H1 (cell line): ENCODE results near the gene DRC3. TPM values are rescaled to one million over a fixed set of nuclear protein-coding genes. Genes with fewer than 3 reads are reported as not detected.

Experiments used
- CBX8 ChIP-seq: fragments of 300-800, 300-1000 bp; sonication (generic); IDR thresholded peaks from 2 replicates; pipeline ENCODE4 v1.7.1; 2016; ENCODE audit warnings: low read depth, low read length, borderline replicate concordance
- CEBPB ChIP-seq: IDR thresholded peaks from 2 replicates; pipeline ENCODE4 v1.6.1; 2012; ENCODE audit warnings: low read depth, low read length
- EP300 ChIP-seq, 2 experiments: IDR thresholded peaks; 1 replicate in 1 of 2; 2 replicates in 1 of 2; pipeline ENCODE4 v1.6.1; 2011 to 2012; ENCODE audit warnings: low read depth in 2 of 2, low read length in 2 of 2, mild to moderate bottlenecking in 2 of 2, borderline replicate concordance in 1 of 2, inconsistent platforms in 1 of 2, moderate library complexity in 1 of 2
- GABPA ChIP-seq: IDR thresholded peaks from 2 replicates; pipeline ENCODE4 v1.6.1; 2011; ENCODE audit warnings: mild to moderate bottlenecking, low read length, moderate library complexity, borderline replicate concordance; ENCODE audit not compliant: insufficient read depth
- KDM1A ChIP-seq: fragments of 200-600, 300-600 bp; sonication (generic); IDR thresholded peaks from 2 replicates; pipeline ENCODE4 v1.7.1; 2016; ENCODE audit warnings: mild to moderate bottlenecking, low read length, borderline replicate concordance
- RFX5 ChIP-seq: IDR thresholded peaks from 2 replicates; pipeline ENCODE4 v1.6.1; 2011; ENCODE audit warnings: low read depth, low read length, improper control_type of control experiment, borderline replicate concordance
- TBP ChIP-seq: IDR thresholded peaks from 2 replicates; pipeline ENCODE4 v1.6.1; 2011; ENCODE audit warnings: low read depth, low read length, improper control_type of control experiment
- polyA plus RNA-seq, 7 experiments: library from polyadenylated mRNA; depleted of rRNA in 3 of 7; stranded (reverse) in 5 of 7; unstranded in 2 of 7; fragments of >200 nt in 5 of 7; fragments of 200-250 nt in 2 of 7; gene quantifications; 1 replicate in 5 of 7; 2 replicates in 1 of 7; 4 replicates in 1 of 7; pipeline versions ENCODE4 v1.2.1 to v1.2.3, GENCODE V29; 2011 to 2013; ENCODE audit warnings: missing spikeins in 2 of 7, mixed read lengths in 2 of 7
- total RNA-seq: library from RNA; stranded (reverse); fragmentation: NEBNext Ultra II Directional; extraction: Animal tissue kit (Norgen Biotek cat#: 25700); gene quantifications from 2 replicates; pipeline ENCODE4 v1.2.1, GENCODE V29; 2021

Gene DRC3
- total and polyA plus RNA-seq, 2 of the 8 experiments (the other 6 are each of a cell fraction or from before 2014, with no cell fraction given) = 0.59 TPM; not detected in 1

DNA sequence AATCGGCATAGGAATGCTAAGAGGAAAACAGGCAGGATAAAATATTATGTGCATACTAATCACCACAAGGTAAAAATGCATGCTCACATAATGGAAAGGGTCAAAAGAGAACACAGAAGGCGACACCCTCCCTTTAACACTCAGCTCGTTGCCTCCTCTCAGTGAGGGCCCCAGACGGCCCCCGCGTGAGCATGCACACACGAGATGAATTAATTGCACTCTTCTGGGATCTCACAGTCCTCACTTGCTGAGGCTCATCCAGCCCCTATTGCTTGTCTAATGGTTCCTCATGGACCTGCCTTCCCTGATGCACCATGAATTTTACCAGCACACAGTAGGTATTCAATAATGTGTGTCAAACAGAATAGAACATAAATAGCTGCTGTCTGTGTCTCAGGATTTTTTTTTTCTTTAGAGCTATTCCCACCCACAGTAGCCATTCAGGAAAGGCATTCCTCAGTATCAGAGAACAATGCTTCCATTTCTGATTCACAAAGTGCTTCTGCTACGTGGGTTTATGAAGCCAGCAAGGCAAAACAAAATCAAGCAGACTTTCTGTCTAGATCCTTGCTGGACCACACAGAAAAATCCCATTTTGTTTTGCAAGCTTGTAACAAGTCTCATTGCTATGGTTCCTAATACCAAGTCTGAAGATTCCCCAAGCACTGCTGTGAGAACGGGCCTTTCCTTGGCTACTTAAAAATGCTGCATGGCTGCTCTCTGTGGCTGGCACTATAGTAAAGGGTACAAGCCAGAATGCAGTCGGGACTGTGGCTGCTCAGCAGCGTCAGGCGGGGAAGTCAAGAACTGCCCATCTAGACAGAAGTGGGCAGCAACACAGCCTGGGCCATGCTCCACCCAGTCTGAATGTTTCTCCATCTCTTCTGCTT, 44.0 kb upstream of the DRC3 start (continued):
- TF ChIP-seq EP300 (IDR thresholded peaks at IDR 0.05; ENCODE audit: borderline replicate concordance in 1 of 2, low read depth in 2 of 2, low read length in 2 of 2) (no peak), CEBPB (no peak), CBX8 (no peak), KDM1A (no peak), GABPA (no peak), RFX5 (no peak), TBP (no peak)
